ENCODE measurements around the gene PRPF4.
"Not testable (repeated sequence)": the region's sequence is repeated elsewhere in the genome, so short reads cannot be mapped to it uniquely, and the experiment has no call there.

The PRPF4 gene

DNA sequence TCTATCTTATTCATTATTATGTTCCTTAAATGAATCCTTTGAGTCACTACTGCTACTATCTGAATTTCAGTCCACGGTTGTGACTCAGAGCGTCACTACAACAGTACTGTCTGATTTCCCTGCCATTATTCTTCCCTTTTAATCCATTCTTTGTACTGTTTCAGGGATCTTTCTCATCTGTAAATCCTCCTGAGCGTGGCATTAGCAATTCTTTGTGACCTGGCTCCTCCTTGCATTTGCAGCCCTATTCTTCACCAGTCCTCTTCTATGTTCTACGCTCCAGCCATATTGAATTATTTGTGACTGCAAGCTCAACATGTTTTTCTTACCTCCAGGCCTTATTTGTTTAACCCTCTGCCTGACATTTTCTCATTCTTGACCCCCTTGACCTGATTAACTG lies 5.9 kb downstream of the PRPF4 start:
- ChIA-PET CTCF (no interaction called here), POLR2A (interaction anchor here (1.1 kb wide), 1 partner anchor 129 kb away, joined by 3 read pairs; the partner anchor contains the start of genes C9orf43 and POLE3)
- DNase-seq (ENCODE audit: extremely low spot score), result no peak
- TF ChIP-seq SP1 (IDR thresholded peaks at IDR 0.05) (no peak), FOXM1 (IDR thresholded peaks at IDR 0.05; ENCODE audit: borderline replicate concordance) (no peak), NFRKB (IDR thresholded peaks at IDR 0.05) (no peak), HDGF (IDR thresholded peaks at IDR 0.05; ENCODE audit: borderline replicate concordance) (no peak), TARDBP (IDR thresholded peaks at IDR 0.05) (no peak), ELF4 (IDR thresholded peaks at IDR 0.05) (no peak), FOXK2 (IDR thresholded peaks at IDR 0.05) (no peak), BHLHE40 (IDR thresholded peaks at IDR 0.05; ENCODE audit: borderline replicate concordance) (no peak), L3MBTL2 (conservative IDR thresholded peaks at IDR 0.05) (no peak), CTBP1 (IDR thresholded peaks at IDR 0.05; ENCODE audit: borderline replicate concordance) (no peak), SUZ12 (IDR thresholded peaks at IDR 0.05) (no peak), ZNF384 (IDR thresholded peaks at IDR 0.05) (no peak), LEF1 (IDR thresholded peaks at IDR 0.05; ENCODE audit: borderline replicate concordance) (no peak), FOXA1 (IDR thresholded peaks at IDR 0.05) (no peak), ARNT (IDR thresholded peaks at IDR 0.05) (no peak)
- TF ChIP-seq, protein P1, sequence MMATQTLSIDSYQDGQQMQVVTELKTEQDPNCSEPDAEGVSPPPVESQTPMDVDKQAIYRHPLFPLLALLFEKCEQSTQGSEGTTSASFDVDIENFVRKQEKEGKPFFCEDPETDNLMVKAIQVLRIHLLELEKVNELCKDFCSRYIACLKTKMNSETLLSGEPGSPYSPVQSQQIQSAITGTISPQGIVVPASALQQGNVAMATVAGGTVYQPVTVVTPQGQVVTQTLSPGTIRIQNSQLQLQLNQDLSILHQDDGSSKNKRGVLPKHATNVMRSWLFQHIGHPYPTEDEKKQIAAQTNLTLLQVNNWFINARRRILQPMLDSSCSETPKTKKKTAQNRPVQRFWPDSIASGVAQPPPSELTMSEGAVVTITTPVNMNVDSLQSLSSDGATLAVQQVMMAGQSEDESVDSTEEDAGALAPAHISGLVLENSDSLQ (IDR thresholded peaks at IDR 0.05), result no peak

DNA sequence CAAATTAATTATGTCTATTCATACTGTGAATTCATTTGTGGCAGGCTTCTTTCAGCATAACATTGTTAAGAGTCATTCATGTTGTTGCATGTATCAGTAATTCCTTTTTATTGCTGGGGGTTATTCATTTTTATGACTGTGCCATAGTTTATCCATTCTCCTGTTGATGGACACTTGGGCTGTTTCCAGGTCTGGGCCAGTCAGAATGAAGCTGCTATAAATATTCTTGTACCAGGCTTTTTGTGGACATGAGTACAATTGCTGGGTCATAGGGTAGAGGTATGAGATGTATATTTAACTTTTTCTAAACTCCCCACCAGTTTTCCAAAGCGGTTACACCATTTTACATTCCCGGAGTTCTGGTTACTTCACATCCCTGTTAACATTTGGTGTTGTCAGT lies 13.6 kb downstream of the PRPF4 start:
- ChIA-PET POLR2A (no interaction called here), CTCF (no interaction called here)
- DNase-seq (ENCODE audit: extremely low spot score), result no peak
- no peak for TF ChIP-seq NFRKB (IDR thresholded peaks at IDR 0.05)
- no peak for TF ChIP-seq FOXK2 (IDR thresholded peaks at IDR 0.05)
- TF ChIP-seq ARNT (IDR thresholded peaks at IDR 0.05), result no peak
- TF ChIP-seq HDGF (IDR thresholded peaks at IDR 0.05; ENCODE audit: borderline replicate concordance), result no peak

DNA sequence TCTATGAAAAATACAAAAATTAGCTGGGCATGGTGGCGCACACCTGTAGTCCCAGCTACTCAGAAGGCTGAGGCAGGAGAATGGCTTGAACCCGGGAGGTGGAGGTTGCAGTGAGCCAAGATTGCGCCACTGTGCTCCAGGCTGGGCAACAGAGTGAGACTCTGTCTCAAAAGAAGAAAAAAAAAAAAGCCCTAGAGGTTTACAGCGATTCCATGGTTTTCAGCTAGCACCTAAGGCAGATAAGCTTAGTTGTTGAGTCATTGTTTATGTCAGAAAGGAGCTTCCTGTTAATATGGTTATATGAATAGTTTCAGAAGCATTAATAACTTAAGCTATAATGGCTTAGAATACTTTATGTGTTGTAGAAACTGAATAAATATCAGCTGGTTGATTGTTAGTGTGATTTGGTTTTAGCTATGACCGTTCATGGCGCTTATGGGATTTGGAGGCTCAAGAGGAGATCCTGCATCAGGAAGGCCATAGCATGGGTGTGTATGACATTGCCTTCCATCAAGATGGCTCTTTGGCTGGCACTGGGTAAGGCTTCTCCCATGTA lies 14.7 kb downstream of the PRPF4 start:
- ChIA-PET POLR2A (no interaction called here), CTCF (no interaction called here)

DNA sequence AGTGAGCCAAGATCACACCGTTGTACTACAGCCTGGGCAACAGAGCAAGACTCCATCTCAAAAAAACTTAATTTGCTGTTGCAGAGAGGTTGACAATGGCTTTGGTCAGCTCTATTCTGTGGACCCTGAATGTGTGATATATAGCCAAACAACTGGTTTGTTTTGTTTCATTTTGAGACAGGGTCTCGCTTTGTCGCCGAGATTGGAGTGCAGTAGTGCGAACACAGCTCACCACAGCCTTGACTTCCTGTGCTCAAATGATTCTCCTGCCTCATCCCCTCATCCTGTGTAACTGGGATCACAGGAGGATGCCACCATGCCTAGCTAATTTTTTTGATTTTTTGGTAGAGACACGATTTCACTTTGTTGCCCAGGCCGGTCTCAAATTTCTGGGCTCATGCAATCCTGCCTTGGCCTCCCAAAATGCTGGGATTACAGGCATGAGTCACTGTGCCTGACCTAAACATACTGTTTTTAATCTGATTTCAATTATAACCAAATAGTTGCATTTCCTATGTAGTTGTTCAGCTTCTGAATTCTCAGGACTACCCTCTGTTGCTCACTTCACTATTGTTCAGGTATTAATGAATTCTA lies 17.9 kb downstream of the PRPF4 start:
- POLR2A ChIA-PET, result no interaction called here
- no peak for DNase-seq (ENCODE audit: extremely low spot score)
- CTCF ChIA-PET, result no interaction called here
- no peak for TF ChIP-seq FOXK2 (IDR thresholded peaks at IDR 0.05)
- TF ChIP-seq, protein P1 (IDR thresholded peaks at IDR 0.05), result no peak

More for the DNA sequence above, 14.7 kb downstream of the PRPF4 start:
- DNase-seq (ENCODE audit: extremely low spot score), result no peak
- TF ChIP-seq SP1 (IDR thresholded peaks at IDR 0.05) (no peak), CTBP1 (IDR thresholded peaks at IDR 0.05; ENCODE audit: borderline replicate concordance) (no peak), HDGF (IDR thresholded peaks at IDR 0.05; ENCODE audit: borderline replicate concordance) (no peak), SUZ12 (IDR thresholded peaks at IDR 0.05) (no peak), BHLHE40 (IDR thresholded peaks at IDR 0.05; ENCODE audit: borderline replicate concordance) (no peak), FOXK2 (IDR thresholded peaks at IDR 0.05) (no peak), ELF4 (IDR thresholded peaks at IDR 0.05) (no peak), LEF1 (IDR thresholded peaks at IDR 0.05; ENCODE audit: borderline replicate concordance) (no peak), ARNT (IDR thresholded peaks at IDR 0.05) (no peak), FOXA1 (IDR thresholded peaks at IDR 0.05) (no peak), NFRKB (IDR thresholded peaks at IDR 0.05) (no peak), FOXM1 (IDR thresholded peaks at IDR 0.05; ENCODE audit: borderline replicate concordance) (no peak), L3MBTL2 (conservative IDR thresholded peaks at IDR 0.05) (no peak), TARDBP (IDR thresholded peaks at IDR 0.05) (no peak), ZNF384 (IDR thresholded peaks at IDR 0.05) (no peak)
- TF ChIP-seq, protein P1 (IDR thresholded peaks at IDR 0.05), result no peak

DNA sequence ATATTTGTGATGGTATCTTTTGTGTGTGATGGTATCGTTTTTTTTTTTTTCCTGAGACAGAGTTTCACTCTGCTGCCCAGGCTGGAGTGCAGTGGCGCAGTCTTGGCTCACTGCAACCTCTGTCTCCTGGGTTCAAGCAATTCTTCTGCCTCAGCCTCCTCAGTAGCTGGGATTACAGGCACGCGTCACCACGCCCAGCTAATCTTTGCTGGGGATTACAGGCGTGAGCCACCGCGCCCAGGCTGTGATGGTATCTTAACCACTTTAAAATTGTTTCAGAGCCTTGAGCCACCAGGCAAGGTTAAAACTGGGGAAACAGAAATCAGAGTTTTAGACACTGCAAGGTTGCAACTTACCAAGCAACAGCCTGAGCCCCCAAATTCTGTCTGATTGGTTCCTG lies 20.8 kb downstream of the PRPF4 start:
- not testable (repeated sequence) for DNase-seq (ENCODE audit: extremely low spot score)
- CTCF ChIA-PET, result interaction anchor here (0.6 kb wide), 1 partner anchor 21 kb away, joined by 8 read pairs; the partner anchor contains the start of gene CDC26
- POLR2A ChIA-PET, result interaction anchor here (2.2 kb wide), 1 partner anchor 21 kb away, joined by 8 read pairs; the partner anchor contains the start of genes CDC26 and PRPF4

DNA sequence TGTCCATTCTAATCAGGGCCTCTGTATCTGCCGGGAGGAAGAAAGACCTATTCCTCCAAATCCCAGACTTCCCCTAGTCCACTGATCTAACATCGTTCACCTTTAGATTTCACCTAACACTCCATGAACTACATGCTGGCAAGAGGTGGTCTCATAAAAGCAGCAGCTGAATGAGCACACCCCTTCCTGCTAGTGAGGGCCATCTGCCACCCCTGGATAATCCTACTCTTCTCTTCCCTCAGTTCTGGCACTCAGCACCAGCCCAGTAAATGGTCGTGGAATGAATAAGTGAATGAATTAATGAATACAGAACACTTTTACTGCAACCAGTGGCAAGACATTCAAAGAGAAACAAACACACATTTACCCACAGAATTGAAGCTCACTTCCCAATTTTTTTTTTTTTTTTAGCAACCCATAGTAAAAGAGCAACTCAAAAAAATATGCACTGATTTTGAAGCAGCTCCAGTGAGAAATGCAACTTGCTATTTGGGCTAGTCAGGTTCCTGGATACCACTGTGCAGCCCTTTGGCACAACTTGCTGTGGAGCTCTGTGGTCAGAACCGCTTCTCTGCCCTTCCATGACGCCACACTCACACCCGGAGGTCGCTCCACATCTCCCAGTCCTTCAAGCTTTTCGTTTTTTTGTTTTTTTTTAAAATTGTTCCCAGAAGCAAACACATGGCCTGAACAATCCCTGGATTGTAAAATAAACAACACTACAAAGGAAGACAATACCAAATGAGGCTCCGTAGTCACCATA lies 21.5 kb downstream of the PRPF4 start:
- TF ChIP-seq TARDBP (IDR thresholded peaks at IDR 0.05) (no peak), ELF4 (IDR thresholded peaks at IDR 0.05) (no peak), FOXK2 (IDR thresholded peaks at IDR 0.05) (no peak), SUZ12 (IDR thresholded peaks at IDR 0.05) (no peak), ZNF384 (IDR thresholded peaks at IDR 0.05) (no peak), LEF1 (IDR thresholded peaks at IDR 0.05; ENCODE audit: borderline replicate concordance) (no peak), L3MBTL2 (conservative IDR thresholded peaks at IDR 0.05) (no peak), HDGF (IDR thresholded peaks at IDR 0.05; ENCODE audit: borderline replicate concordance) (no peak), FOXA1 (IDR thresholded peaks at IDR 0.05) (no peak), SP1 (IDR thresholded peaks at IDR 0.05) (no peak)
- TF ChIP-seq, protein P1 (IDR thresholded peaks at IDR 0.05), result no peak
- POLR2A ChIA-PET, result interaction anchor here (1.1 kb wide), 1 partner anchor 22 kb away, joined by 5 read pairs; the partner anchor contains the start of gene CDC26
- DNase-seq (ENCODE audit: extremely low spot score), result no peak
- CTCF ChIA-PET, result no interaction called here

Data from HEK293T (cell line).